Right lobe of liver (tissue), 6 donors: ENCODE measurements around the gene DLEC1. TPM values are rescaled to one million over a fixed set of nuclear protein-coding genes. Genes with fewer than 3 reads are reported as not detected.

Source experiments
- ATAC-seq, 4 donors: fragments of 200-7000 bp; cut with Tn5 transposase; one replicate each; pipeline ENCODE4 v1.9.1; 2020; ENCODE audit warnings: mild to moderate bottlenecking in 4 of 4, moderate library complexity in 4 of 4
- DNase-seq, 3 donors: peaks; one replicate each; pipeline ENCODE4 v3.0.0-alpha.2; 2020
- H3K27ac ChIP-seq, 3 donors: fragments of 200-600 bp; one replicate each; pipeline ENCODE4 v1.8.0; 2022
- H3K27me3 ChIP-seq, 2 donors: fragments of 200-600 bp; one replicate each; pipeline ENCODE4 v1.8.0; 2022
- H3K36me3 ChIP-seq, 4 donors: fragments of 200-600 bp; sonication (generic) in 1 of 4; one replicate each; pipeline versions ENCODE4 v1.5.1 to v1.8.0; 2017 to 2022; ENCODE audit warnings: control low read depth in 1 of 4
- H3K4me1 ChIP-seq, 4 donors: fragments of 200-600 bp; sonication (generic) in 1 of 4; one replicate each; pipeline versions ENCODE4 v1.5.1 to v1.8.0; 2017 to 2022; ENCODE audit warnings: control low read depth in 1 of 4
- H3K4me3 ChIP-seq, 3 donors: fragments of 200-600 bp; one replicate each; pipeline ENCODE4 v1.8.0; 2022
- H3K9me3 ChIP-seq, 4 donors: fragments of 200-600 bp; sonication (generic) in 1 of 4; one replicate each; pipeline versions ENCODE4 v1.5.1 to v1.8.0; 2017 to 2022; ENCODE audit warnings: control low read depth in 1 of 4
- CTCF ChIP-seq, 4 donors: fragments of 200-600 bp in 3 of 4; fragments of 450-650 bp in 1 of 4; IDR thresholded peaks; one replicate each; pipeline versions ENCODE4 v1.5.1 to v1.8.0; 2016 to 2022; ENCODE audit warnings: antibody characterized with exemption in 4 of 4, mild to moderate bottlenecking in 2 of 4
- POLR2A ChIP-seq: fragments of 450-650 bp; IDR thresholded peaks from one replicate; pipeline ENCODE4 v1.6.1; 2017; ENCODE audit warnings: antibody characterized with exemption, mild to moderate bottlenecking
- WGBS: methylation state at CpG from one replicate; pipeline ENCODE4 v1.1.6; 2018; ENCODE audit warnings: low coverage, low lambda C conversion rate; ENCODE audit not compliant: insufficient coverage; ENCODE audit errors: missing lambda C conversion rate; 5-methylcytosine and 5-hydroxymethylcytosine counted together
- intact Hi-C, 2 donors: fragments of 100-400 bp; cut with DNase I; formaldehyde crosslinking; loops; one replicate each; pipeline versions ENCODE4 v1.11.2 to v1.14.1; 2022
- total RNA-seq, 6 experiments: library from RNA; depleted of rRNA in 2 of 6; stranded (reverse); fragments of >200 nt in 2 of 6; fragmentation: NEBNext Ultra II Directional in 3 of 6; extraction: Animal tissue kit (Norgen Biotek cat#: 25700) in 3 of 6; gene quantifications; one replicate each; pipeline versions ENCODE4 v1.1.0 to v1.2.4, GENCODE V29; 2016 to 2023
- donor health status: DM: no; HTN: yes; CAD: no.
- donor health status: DM: no; HTN: no; CAD: no.
- donor health status: DM: no; HTN: no; CAD: no.
- donor health status: DM: no; HTN: yes; CAD: no.
- donor health status: DM: no; HTN: yes; CAD: no.

The DLEC1 gene
- total RNA-seq, 6 experiments from 2014 or later, result 0.04 to 0.18 (median 0.15) TPM; not detected in 2

DNA sequence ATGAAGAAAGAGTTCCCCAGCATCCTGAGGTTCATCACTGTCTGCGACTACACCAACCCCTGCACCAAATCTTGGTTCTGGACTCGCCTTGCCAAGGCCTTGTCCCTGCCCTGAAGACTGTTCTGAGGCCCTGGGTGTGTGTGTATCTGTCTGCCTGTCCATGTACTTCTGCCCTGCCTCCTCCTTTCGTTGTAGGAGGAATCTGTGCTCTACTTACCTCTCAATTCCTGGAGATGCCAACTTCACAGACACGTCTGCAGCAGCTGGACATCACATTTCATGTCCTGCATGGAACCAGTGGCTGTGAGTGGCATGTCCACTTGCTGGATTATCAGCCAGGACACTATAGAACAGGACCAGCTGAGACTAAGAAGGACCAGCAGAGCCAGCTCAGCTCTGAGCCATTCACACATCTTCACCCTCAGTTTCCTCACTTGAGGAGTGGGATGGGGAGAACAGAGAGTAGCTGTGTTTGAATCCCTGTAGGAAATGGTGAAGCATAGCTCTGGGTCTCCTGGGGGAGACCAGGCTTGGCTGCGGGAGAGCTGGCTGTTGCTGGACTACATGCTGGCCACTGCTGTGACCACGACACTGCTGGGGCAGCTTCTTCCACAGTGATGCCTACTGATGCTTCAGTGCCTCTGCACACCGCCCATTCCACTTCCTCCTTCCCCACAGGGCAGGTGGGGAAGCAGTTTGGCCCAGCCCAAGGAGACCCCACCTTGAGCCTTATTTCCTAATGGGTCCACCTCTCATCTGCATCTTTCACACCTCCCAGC, 102.4 kb downstream of the DLEC1 start:
- no peaks in the 10 kb centered on the region for H3K9me3 ChIP-seq
- 100% methylated on average over 2 of the region's 7 CpGs for WGBS
- TF ChIP-seq POLR2A, result no peak
- no peak for TF ChIP-seq CTCF (IDR thresholded peaks at IDR 0.05)
- H3K4me1 ChIP-seq, result peaks cover 0 to 16% (median 4%) of the 10 kb centered on the region in 4 donors
- peak; percentile 10 to 49 (median 37) for DNase-seq
- intact Hi-C loops, result no loop called here
- H3K4me3 ChIP-seq, result no peak overlapping the region
- no peak overlapping the region for H3K27ac ChIP-seq
- no peak for ATAC-seq
- H3K36me3 ChIP-seq, result peaks cover 0 to 20% (median 5%) of the 10 kb centered on the region in 4 donors
- H3K27me3 ChIP-seq, result no peaks in the 10 kb centered on the region

DNA sequence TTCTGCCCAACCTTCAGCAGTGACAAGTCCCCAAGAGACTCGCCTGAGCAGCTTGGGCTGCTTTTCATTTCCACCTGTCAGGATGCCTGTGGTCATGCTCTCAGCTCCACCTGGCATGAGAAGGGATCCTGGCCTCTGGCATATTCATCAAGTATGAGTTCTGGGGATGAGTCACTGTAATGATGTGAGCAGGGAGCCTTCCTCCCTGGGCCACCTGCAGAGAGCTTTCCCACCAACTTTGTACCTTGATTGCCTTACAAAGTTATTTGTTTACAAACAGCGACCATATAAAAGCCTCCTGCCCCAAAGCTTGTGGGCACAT, 102.9 kb downstream of the DLEC1 start:
- WGBS, result 100% methylated on average over 1 of the region's 2 CpGs
- no peak overlapping the region for H3K4me3 ChIP-seq
- DNase-seq (no peak), ATAC-seq (no peak)
- no peaks in the 10 kb centered on the region for H3K27me3 ChIP-seq
- peaks cover 0 to 16% (median 4%) of the 10 kb centered on the region in 4 donors for H3K4me1 ChIP-seq
- no peak for TF ChIP-seq POLR2A
- no peak for TF ChIP-seq CTCF (IDR thresholded peaks at IDR 0.05)
- H3K36me3 ChIP-seq, result peaks cover 0 to 20% (median 5%) of the 10 kb centered on the region in 4 donors
- intact Hi-C loops, result no loop called here
- H3K9me3 ChIP-seq, result no peaks in the 10 kb centered on the region
- H3K27ac ChIP-seq, result no peak overlapping the region

GRCh38 chr3:38142959-38143358, 104.0 kb downstream of the DLEC1 start:
- no peaks in the 10 kb centered on the region for H3K9me3 ChIP-seq
- peak in 1 of 3 donors; percentile 4 for DNase-seq
- no peak for ATAC-seq
- H3K4me1 ChIP-seq, result peaks cover 0 to 11% (median 4%) of the 10 kb centered on the region in 4 donors
- H3K27me3 ChIP-seq, result no peaks in the 10 kb centered on the region
- no CpG with 5 or more reads among the region's 1 CpG for WGBS
- no peak overlapping the region for H3K27ac ChIP-seq
- peaks cover 0 to 20% (median 5%) of the 10 kb centered on the region in 4 donors for H3K36me3 ChIP-seq
- intact Hi-C loops, result no loop called here
- TF ChIP-seq CTCF (IDR thresholded peaks at IDR 0.05) (no peak), POLR2A (no peak)
- H3K4me3 ChIP-seq, result no peak overlapping the region

DNA sequence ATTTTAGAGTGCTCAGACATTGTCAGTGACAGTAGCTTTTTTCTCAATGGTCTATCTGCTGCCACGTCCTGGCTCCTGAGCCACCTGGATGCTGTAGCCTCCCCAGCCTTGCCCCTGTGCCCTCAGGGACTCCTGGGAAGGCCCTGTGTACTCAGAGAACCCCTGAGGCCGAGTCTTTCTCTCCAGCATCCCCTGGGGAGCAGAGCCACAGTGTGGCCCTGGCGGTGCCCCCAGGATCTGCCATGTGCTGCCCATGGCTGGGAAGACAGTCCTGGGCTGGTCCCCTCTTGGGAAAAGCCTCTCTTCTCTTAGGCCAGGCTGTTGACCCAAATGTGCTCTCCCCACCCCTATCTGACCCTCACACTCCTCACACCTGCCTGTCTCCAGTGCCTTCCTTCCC, 104.5 kb downstream of the DLEC1 start:
- no CpG with 5 or more reads among the region's 3 CpGs for WGBS
- DNase-seq (peak in 1 of 3 donors; percentile 7), ATAC-seq (no peak)
- H3K4me3 ChIP-seq, result no peak overlapping the region
- peaks cover 0 to 8% (median 4%) of the 10 kb centered on the region in 4 donors for H3K4me1 ChIP-seq
- no peak overlapping the region for H3K27ac ChIP-seq
- intact Hi-C loops, result no loop called here
- no peaks in the 10 kb centered on the region for H3K9me3 ChIP-seq
- no peaks in the 10 kb centered on the region for H3K27me3 ChIP-seq
- peaks cover 0 to 20% (median 5%) of the 10 kb centered on the region in 4 donors for H3K36me3 ChIP-seq
- TF ChIP-seq CTCF (IDR thresholded peaks at IDR 0.05), result no peak
